Panc1 (cell line): ENCODE measurements around the gene GRM4.

ENCODE experiments used
- CTCF ChIP-seq: fragments of 450-650 bp; IDR thresholded peaks from 2 replicates; pipeline ENCODE4 v1.5.1; 2017; ENCODE audit warnings: mild to moderate bottlenecking
- POLR2AphosphoS5 ChIP-seq: IDR thresholded peaks from 2 replicates; pipeline ENCODE4 v1.6.1; 2012; ENCODE audit warnings: mild to moderate bottlenecking, low read depth, low read length, moderate library complexity
- REST ChIP-seq, 2 experiments: IDR thresholded peaks; 2 replicates each; pipeline ENCODE4 v1.6.1; 2011 to 2012; ENCODE audit warnings: low read depth in 2 of 2, control low read depth in 1 of 2, low read length in 1 of 2, mild to moderate bottlenecking in 1 of 2, moderate library complexity in 1 of 2; ENCODE audit not compliant: insufficient read depth in 1 of 2
- SIN3A ChIP-seq: IDR thresholded peaks from 2 replicates; pipeline ENCODE4 v1.6.1; 2012; ENCODE audit warnings: low read depth, mild to moderate bottlenecking, low read length, moderate library complexity, borderline replicate concordance; ENCODE audit not compliant: insufficient read depth

- TF ChIP-seq CTCF (no peak), SIN3A (no peak), POLR2AphosphoS5 (no peak), REST (IDR thresholded peaks at IDR 0.05; ENCODE audit: insufficient read depth in 1 of 2, low read depth in 2 of 2, low read length in 1 of 2) (no peak)
Measured at GRCh38 chr6:34035161-34035560, 110.7 kb downstream of the GRM4 start.
